ENCODE data around the gene TBATA. TPM values are rescaled to one million over a fixed set of nuclear protein-coding genes. Genes with fewer than 3 reads are reported as not detected.

TBATA gene
- total RNA-seq, 1 donor from 2014 or later, result not detected

- Mint-ChIP-seq H3K27me3 (ENCODE audit: unreplicated experiment) (no peaks in the 10 kb centered on the region), H3K36me3 (ENCODE audit: unreplicated experiment) (peaks cover 2% of the 10 kb centered on the region), H3K27ac (ENCODE audit: unreplicated experiment) (no peak overlapping the region), H3K9me3 (ENCODE audit: unreplicated experiment) (no peaks in the 10 kb centered on the region), H3K4me1 (ENCODE audit: unreplicated experiment) (no peaks in the 10 kb centered on the region), H3K4me3 (ENCODE audit: unreplicated experiment) (no peak overlapping the region)
- no peak for DNase-seq (ENCODE audit: extremely low spot score, unreplicated experiment)
- TF ChIP-seq, protein P1, sequence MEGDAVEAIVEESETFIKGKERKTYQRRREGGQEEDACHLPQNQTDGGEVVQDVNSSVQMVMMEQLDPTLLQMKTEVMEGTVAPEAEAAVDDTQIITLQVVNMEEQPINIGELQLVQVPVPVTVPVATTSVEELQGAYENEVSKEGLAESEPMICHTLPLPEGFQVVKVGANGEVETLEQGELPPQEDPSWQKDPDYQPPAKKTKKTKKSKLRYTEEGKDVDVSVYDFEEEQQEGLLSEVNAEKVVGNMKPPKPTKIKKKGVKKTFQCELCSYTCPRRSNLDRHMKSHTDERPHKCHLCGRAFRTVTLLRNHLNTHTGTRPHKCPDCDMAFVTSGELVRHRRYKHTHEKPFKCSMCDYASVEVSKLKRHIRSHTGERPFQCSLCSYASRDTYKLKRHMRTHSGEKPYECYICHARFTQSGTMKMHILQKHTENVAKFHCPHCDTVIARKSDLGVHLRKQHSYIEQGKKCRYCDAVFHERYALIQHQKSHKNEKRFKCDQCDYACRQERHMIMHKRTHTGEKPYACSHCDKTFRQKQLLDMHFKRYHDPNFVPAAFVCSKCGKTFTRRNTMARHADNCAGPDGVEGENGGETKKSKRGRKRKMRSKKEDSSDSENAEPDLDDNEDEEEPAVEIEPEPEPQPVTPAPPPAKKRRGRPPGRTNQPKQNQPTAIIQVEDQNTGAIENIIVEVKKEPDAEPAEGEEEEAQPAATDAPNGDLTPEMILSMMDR (IDR thresholded peaks at IDR 0.05), result no peak
Measured at GRCh38 chr10:70748305-70748704, 36.9 kb downstream of the TBATA start.

GRCh38 chr10:70747192-70747965 is 37.8 kb downstream of the TBATA start:
- TF ChIP-seq, protein P1 (IDR thresholded peaks at IDR 0.05), result no peak
- no peaks in the 10 kb centered on the region for H3K27me3 Mint-ChIP-seq (ENCODE audit: unreplicated experiment)
- no peak for DNase-seq (ENCODE audit: extremely low spot score, unreplicated experiment)
- no peaks in the 10 kb centered on the region for H3K9me3 Mint-ChIP-seq (ENCODE audit: unreplicated experiment)
- H3K36me3 Mint-ChIP-seq (ENCODE audit: unreplicated experiment), result peaks cover 2% of the 10 kb centered on the region
- peaks cover 4% of the 10 kb centered on the region for H3K4me1 Mint-ChIP-seq (ENCODE audit: unreplicated experiment)
- H3K27ac Mint-ChIP-seq (ENCODE audit: unreplicated experiment), result no peak overlapping the region
- no peak overlapping the region for H3K4me3 Mint-ChIP-seq (ENCODE audit: unreplicated experiment)

DNA sequence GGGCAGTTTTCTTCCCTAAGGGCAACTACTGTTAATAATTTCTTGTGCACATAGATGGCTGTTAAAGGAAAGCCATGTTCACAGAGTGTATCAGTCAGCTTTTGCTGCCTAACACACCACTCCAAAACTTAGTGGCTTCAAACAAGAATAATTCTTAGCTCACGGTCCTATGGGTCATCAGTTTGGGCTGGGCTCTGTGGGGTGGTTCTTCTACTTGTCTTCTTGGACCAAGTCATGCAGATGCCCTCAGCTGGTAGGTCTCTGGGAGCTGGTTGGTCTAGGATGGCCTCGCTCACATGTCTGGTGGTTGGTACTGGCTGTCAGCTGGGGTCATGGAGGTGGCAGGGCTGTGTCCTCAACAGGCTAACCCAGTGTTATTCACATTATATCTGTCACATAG is 39.6 kb downstream of the TBATA start:
- TF ChIP-seq, protein P1 (IDR thresholded peaks at IDR 0.05), result no peak
- peaks cover 5% of the 10 kb centered on the region for H3K4me1 Mint-ChIP-seq (ENCODE audit: unreplicated experiment)
- no peaks in the 10 kb centered on the region for H3K9me3 Mint-ChIP-seq (ENCODE audit: unreplicated experiment)
- DNase-seq (ENCODE audit: extremely low spot score, unreplicated experiment), result no peak
- peaks cover 2% of the 10 kb centered on the region for H3K36me3 Mint-ChIP-seq (ENCODE audit: unreplicated experiment)
- H3K27ac Mint-ChIP-seq (ENCODE audit: unreplicated experiment), result no peak overlapping the region
- no peaks in the 10 kb centered on the region for H3K27me3 Mint-ChIP-seq (ENCODE audit: unreplicated experiment)
- H3K4me3 Mint-ChIP-seq (ENCODE audit: unreplicated experiment), result no peak overlapping the region

DNA sequence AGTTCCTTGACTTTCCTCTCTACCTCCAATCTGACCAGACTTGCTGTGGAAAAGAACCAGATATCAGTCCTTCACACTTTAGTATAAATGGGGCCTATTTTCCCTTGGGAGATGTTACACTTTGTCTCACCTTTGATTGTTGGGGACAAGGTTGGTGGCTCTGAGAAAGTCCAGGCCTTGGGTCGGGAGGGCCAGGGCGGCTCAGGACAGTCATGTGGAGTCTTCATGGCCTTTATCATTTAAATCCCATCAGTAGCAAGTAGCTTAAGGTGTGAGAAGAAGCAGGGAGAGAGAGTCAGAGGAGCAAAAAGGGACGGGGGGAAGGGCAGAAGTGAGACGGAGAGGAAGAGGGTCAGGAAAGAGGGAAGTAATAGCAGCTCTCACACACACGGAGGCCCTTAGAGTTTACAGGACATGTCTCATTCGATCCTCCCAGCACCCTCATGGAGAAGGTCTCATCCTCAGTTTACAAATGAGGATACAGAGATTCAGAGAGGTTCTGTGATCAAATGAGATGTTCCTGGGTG is 40.5 kb downstream of the TBATA start:
- DNase-seq (ENCODE audit: extremely low spot score, unreplicated experiment), result no peak
- Mint-ChIP-seq H3K27ac (ENCODE audit: unreplicated experiment) (no peak overlapping the region), H3K36me3 (ENCODE audit: unreplicated experiment) (peaks cover 2% of the 10 kb centered on the region)

DNA sequence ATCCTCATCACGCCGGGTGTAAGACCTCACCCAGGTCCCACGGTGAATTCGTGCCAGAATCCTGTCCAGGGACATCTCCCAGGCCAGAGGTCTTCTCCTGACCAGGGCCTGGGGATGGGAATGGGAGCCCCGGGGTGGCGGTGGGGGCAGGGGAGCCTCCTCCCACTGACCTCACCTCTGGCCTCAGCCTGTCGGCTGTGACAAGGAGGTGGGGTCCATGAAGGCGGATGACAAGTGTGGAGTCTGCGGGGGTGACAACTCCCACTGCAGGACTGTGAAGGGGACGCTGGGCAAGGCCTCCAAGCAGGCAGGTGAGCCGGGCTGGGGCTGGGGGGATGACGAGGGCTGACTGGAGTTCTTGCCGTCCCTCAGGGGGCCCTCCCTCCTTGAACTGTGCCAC is 41.3 kb downstream of the TBATA start:
- no peak for DNase-seq (ENCODE audit: extremely low spot score, unreplicated experiment)
- Mint-ChIP-seq H3K27me3 (ENCODE audit: unreplicated experiment) (no peaks in the 10 kb centered on the region), H3K4me3 (ENCODE audit: unreplicated experiment) (no peak overlapping the region), H3K36me3 (ENCODE audit: unreplicated experiment) (peaks cover 2% of the 10 kb centered on the region), H3K27ac (ENCODE audit: unreplicated experiment) (no peak overlapping the region), H3K9me3 (ENCODE audit: unreplicated experiment) (no peaks in the 10 kb centered on the region), H3K4me1 (ENCODE audit: unreplicated experiment) (peaks cover 5% of the 10 kb centered on the region)
- TF ChIP-seq, protein P1 (IDR thresholded peaks at IDR 0.05), result no peak

More for the DNA sequence above, 40.5 kb downstream of the TBATA start:
- Mint-ChIP-seq H3K4me3 (ENCODE audit: unreplicated experiment) (no peak overlapping the region), H3K4me1 (ENCODE audit: unreplicated experiment) (peaks cover 5% of the 10 kb centered on the region), H3K9me3 (ENCODE audit: unreplicated experiment) (no peaks in the 10 kb centered on the region), H3K27me3 (ENCODE audit: unreplicated experiment) (no peaks in the 10 kb centered on the region)
- TF ChIP-seq, protein P1 (IDR thresholded peaks at IDR 0.05), result no peak

Measured in osteocyte (in vitro differentiated cells).